Body of pancreas (tissue), 4 donors: ENCODE results near the gene GCH1. TPM values are rescaled to one million over a fixed set of nuclear protein-coding genes. Genes with fewer than 3 reads are reported as not detected.

Source experiments
- ATAC-seq: fragments of 150-250 bp; one replicate; pipeline ENCODE4 v1.9.1; 2016
- DNase-seq, 4 donors: peaks; one replicate each; pipeline ENCODE4 v3.0.0-alpha.2; 2019
- H3K27ac ChIP-seq, 4 donors: fragments of 200-600 bp; sonication (generic); 1 replicate in 3 of 4; 2 replicates in 1 of 4; pipeline versions ENCODE4 v1.5.1 to v1.6.1; 2016 to 2019; ENCODE audit warnings: mild to moderate bottlenecking in 1 of 4, mixed read lengths in 1 of 4, moderate library complexity in 1 of 4
- H3K27me3 ChIP-seq, 2 donors: fragments of 200-600 bp; sonication (generic); one replicate each; pipeline ENCODE4 v1.6.0; 2016; ENCODE audit warnings: mild to moderate bottlenecking in 1 of 2
- H3K36me3 ChIP-seq, 2 donors: fragments of 200-600 bp; sonication (generic); replicated peaks in 1 of 2; 2 replicates each; pipeline ENCODE4 v1.5.1; 2016; ENCODE audit warnings: low read depth in 2 of 2; ENCODE audit not compliant: insufficient read depth in 1 of 2
- H3K4me1 ChIP-seq: fragments of 200-600 bp; sonication (generic); one replicate; pipeline ENCODE4 v1.6.0; 2016
- H3K4me3 ChIP-seq, 2 donors: fragments of 200-600 bp; sonication (generic); 1 replicate in 1 of 2; 2 replicates in 1 of 2; pipeline ENCODE4 v1.5.1; 2016 to 2019
- H3K9me3 ChIP-seq, 3 donors: fragments of 200-600 bp; sonication (generic); 1 replicate in 2 of 3; 2 replicates in 1 of 3; pipeline ENCODE4 v1.5.1; 2016
- CTCF ChIP-seq, 7 experiments: fragments of 450-650 bp in 4 of 7; fragments of 200-600 bp in 3 of 7; sonication (generic) in 3 of 7; IDR thresholded peaks; one replicate each; pipeline ENCODE4 v1.5.1; 2016 to 2019; ENCODE audit warnings: antibody characterized with exemption in 7 of 7
- POLR2A ChIP-seq, 3 donors: fragments of 450-650 bp; IDR thresholded peaks; one replicate each; pipeline ENCODE4 v1.6.1; 2016; ENCODE audit warnings: antibody characterized with exemption in 3 of 3, mild to moderate bottlenecking in 2 of 3
- WGBS, 2 donors: methylation state at CpG; one replicate each; pipeline ENCODE4 v1.1.5; 2017; 5-methylcytosine and 5-hydroxymethylcytosine counted together
- intact Hi-C: fragments of 100-400 bp; cut with DNase I; formaldehyde crosslinking; loops from one replicate; pipeline ENCODE4 v1.15.1; 2023
- total RNA-seq, 2 donors: library from RNA; depleted of rRNA; stranded (reverse); fragments of >200 nt; gene quantifications; one replicate each; pipeline ENCODE4 v1.1.0, GENCODE V29; 2016

Gene GCH1
- total RNA-seq, 2 donors from 2014 or later = 6.0 to 11.9 TPM

- H3K36me3 ChIP-seq = no peaks in the 10 kb centered on the region
- ATAC-seq (no peak), DNase-seq (no peak)
- no peaks in the 10 kb centered on the region for H3K27me3 ChIP-seq
- H3K4me1 ChIP-seq = no peaks in the 10 kb centered on the region
- no peak overlapping the region for H3K27ac ChIP-seq
- 70 to 74% methylated on average over 6 of the region's 6 CpGs for WGBS, 2 donors
- no peak for TF ChIP-seq POLR2A (IDR thresholded peaks at IDR 0.05)
- TF ChIP-seq CTCF (IDR thresholded peaks at IDR 0.05) = no peak
- no peak overlapping the region for H3K4me3 ChIP-seq
- intact Hi-C loops = no loop called here
- no peaks in the 10 kb centered on the region for H3K9me3 ChIP-seq
Measured at GRCh38 chr14:54812617-54813016, 90.0 kb downstream of the GCH1 start.

GRCh38 chr14:54809767-54810166 is 92.9 kb downstream of the GCH1 start:
- 80 to 93% methylated on average over 7 to 8 of the region's 8 CpGs for WGBS, 2 donors

GRCh38 chr14:54808326-54809161 is 94.1 kb downstream of the GCH1 start:
- H3K4me1 ChIP-seq = no peaks in the 10 kb centered on the region
- no peak for ATAC-seq
- DNase-seq = no peak
- no peak overlapping the region for H3K27ac ChIP-seq
- TF ChIP-seq POLR2A (IDR thresholded peaks at IDR 0.05) (no peak), CTCF (IDR thresholded peaks at IDR 0.05) (no peak)
- WGBS, 2 donors = 67 to 76% methylated on average over 7 to 8 of the region's 8 CpGs
- H3K9me3 ChIP-seq = no peaks in the 10 kb centered on the region
- no peaks in the 10 kb centered on the region for H3K36me3 ChIP-seq
- no peaks in the 10 kb centered on the region for H3K27me3 ChIP-seq
- intact Hi-C loops = no loop called here
- H3K4me3 ChIP-seq = no peak overlapping the region

More at GRCh38 chr14:54809767-54810166, 92.9 kb downstream of the GCH1 start:
- no peaks in the 10 kb centered on the region for H3K27me3 ChIP-seq
- no peaks in the 10 kb centered on the region for H3K36me3 ChIP-seq
- TF ChIP-seq CTCF (IDR thresholded peaks at IDR 0.05) (no peak), POLR2A (IDR thresholded peaks at IDR 0.05) (no peak)
- DNase-seq (no peak), ATAC-seq (no peak)
- H3K27ac ChIP-seq = no peak overlapping the region
- intact Hi-C loops = no loop called here
- H3K9me3 ChIP-seq = no peaks in the 10 kb centered on the region
- H3K4me3 ChIP-seq = no peak overlapping the region
- no peaks in the 10 kb centered on the region for H3K4me1 ChIP-seq

GRCh38 chr14:54807881-54808280 is 94.7 kb downstream of the GCH1 start:
- TF ChIP-seq CTCF (IDR thresholded peaks at IDR 0.05) (no peak), POLR2A (IDR thresholded peaks at IDR 0.05) (no peak)
- H3K4me1 ChIP-seq = no peaks in the 10 kb centered on the region
- intact Hi-C loops = no loop called here
- ATAC-seq (no peak), DNase-seq (no peak)
- H3K27ac ChIP-seq = no peak overlapping the region
- H3K4me3 ChIP-seq = no peak overlapping the region
- no peaks in the 10 kb centered on the region for H3K27me3 ChIP-seq
- H3K9me3 ChIP-seq = no peaks in the 10 kb centered on the region
- H3K36me3 ChIP-seq = no peaks in the 10 kb centered on the region
- 80 to 82% methylated on average over 4 to 7 of the region's 7 CpGs for WGBS, 2 donors

GRCh38 chr14:54807428-54807827 is 95.2 kb downstream of the GCH1 start:
- no peak overlapping the region for H3K27ac ChIP-seq
- intact Hi-C loops = no loop called here
- no peak overlapping the region for H3K4me3 ChIP-seq
- no peaks in the 10 kb centered on the region for H3K27me3 ChIP-seq
- no peaks in the 10 kb centered on the region for H3K4me1 ChIP-seq
- TF ChIP-seq POLR2A (IDR thresholded peaks at IDR 0.05) = no peak
- no peak for TF ChIP-seq CTCF (IDR thresholded peaks at IDR 0.05)
- no peaks in the 10 kb centered on the region for H3K9me3 ChIP-seq
- DNase-seq (no peak), ATAC-seq (no peak)
- WGBS, 2 donors = 54 to 80% methylated on average over 6 of the region's 6 CpGs
- no peaks in the 10 kb centered on the region for H3K36me3 ChIP-seq
